ENCODE measurements around the gene ZNF644.

- no peak for TF ChIP-seq CTCF (IDR thresholded peaks at IDR 0.05 in 2 of 3, conservative IDR thresholded peaks at IDR 0.05 in 1 of 3; ENCODE audit: borderline replicate concordance in 1 of 3, insufficient read depth in 1 of 3, low read depth in 2 of 3, low read length in 2 of 3)
- no peak for TF ChIP-seq REST (IDR thresholded peaks at IDR 0.05; ENCODE audit: low read depth)
- no peak for TF ChIP-seq ELF1 (IDR thresholded peaks at IDR 0.05; ENCODE audit: borderline replicate concordance, low read depth)
- no peak for TF ChIP-seq SIN3A (IDR thresholded peaks at IDR 0.05; ENCODE audit: low read depth)
- TF ChIP-seq POLR2A (IDR thresholded peaks at IDR 0.05; ENCODE audit: borderline replicate concordance, extremely low read depth, insufficient read depth, insufficient read length): no peak
- no peak for TF ChIP-seq ZNF274 (IDR thresholded peaks at IDR 0.05; ENCODE audit: low read depth, low read length)
- no peak for TF ChIP-seq CEBPB (IDR thresholded peaks at IDR 0.05; ENCODE audit: low read depth)
- TF ChIP-seq POLR2AphosphoS5 (IDR thresholded peaks at IDR 0.05; ENCODE audit: low read depth, low read length): no peak
These were observed 81.1 kb downstream of the ZNF644 start for GRCh38 chr1:90940746-90941145.
